ENCODE measurements around the gene AHCTF1.
"Not testable (repeated sequence)": the region's sequence is repeated elsewhere in the genome, so short reads cannot be mapped to it uniquely, and the experiment has no call there.

The AHCTF1 gene

DNA sequence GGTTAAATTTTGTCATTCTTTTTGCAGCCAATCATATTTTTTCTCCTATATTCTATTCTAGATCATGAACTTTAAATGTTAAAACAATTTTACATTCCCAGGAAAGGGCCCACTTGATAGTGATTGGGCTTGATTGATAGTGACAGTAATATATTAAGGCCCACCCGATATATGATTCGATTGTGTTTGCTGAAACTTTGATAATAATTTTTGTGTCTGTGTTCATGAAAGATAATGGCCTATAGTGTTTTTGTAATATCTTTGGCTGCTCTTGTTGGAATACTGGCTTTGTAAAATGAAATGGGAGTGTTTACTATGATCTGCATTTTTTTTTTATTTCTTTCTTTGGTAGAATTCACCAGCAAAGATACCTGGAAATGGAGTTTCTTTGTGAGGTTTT lies 107.2 kb downstream of the AHCTF1 start:
- Histone ChIP-seq H3K36me3 (ENCODE audit: control insufficient read depth in 5 of 5, insufficient read depth in 5 of 5, low read length in 5 of 5) (no peaks in the 10 kb centered on the region), H3K9me3 (ENCODE audit: control insufficient read depth in 5 of 5, low read length in 5 of 5) (peaks cover 5 to 8% (median 6%) of the 10 kb centered on the region in 5 donors), H3K27ac (ENCODE audit: low read depth, low read length) (no peak overlapping the region), H3K27me3 (ENCODE audit: control insufficient read depth in 5 of 5, insufficient read depth in 4 of 5, low read length in 5 of 5) (no peaks in the 10 kb centered on the region), H3K9ac (ENCODE audit: low read length in 5 of 5) (no peak overlapping the region), H3K4me3 (ENCODE audit: low read depth in 1 of 5, low read length in 5 of 5) (no peak overlapping the region), H3K4me1 (ENCODE audit: control insufficient read depth in 5 of 5, insufficient read depth in 5 of 5, low read length in 5 of 5) (no peaks in the 10 kb centered on the region)

DNA sequence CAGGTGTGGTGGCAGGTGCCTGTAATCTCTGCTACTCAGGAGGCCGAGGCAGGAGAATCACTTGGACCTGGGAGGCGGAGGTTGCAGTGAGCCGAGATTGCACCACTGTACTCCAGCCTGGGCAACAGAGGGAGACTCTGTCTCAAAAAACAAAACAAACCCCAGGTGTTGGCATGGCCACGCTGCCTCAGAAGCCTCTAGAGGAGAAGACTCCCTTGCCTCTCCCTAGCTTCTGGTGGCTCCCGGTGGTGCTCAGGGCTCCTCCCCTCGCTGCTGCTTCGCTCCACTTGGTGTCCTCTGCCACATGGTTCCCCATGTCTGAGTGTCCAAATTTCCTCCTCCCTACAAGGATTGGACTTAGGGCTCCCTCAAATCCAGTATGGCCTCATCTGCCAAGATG lies 109.6 kb downstream of the AHCTF1 start:
- H3K4me1 ChIP-seq (ENCODE audit: control insufficient read depth in 5 of 5, insufficient read depth in 5 of 5, low read length in 5 of 5); H3K4me3 ChIP-seq (ENCODE audit: low read depth in 1 of 5, low read length in 5 of 5); H3K9ac ChIP-seq (ENCODE audit: low read length in 5 of 5); H3K27me3 ChIP-seq (ENCODE audit: control insufficient read depth in 5 of 5, insufficient read depth in 4 of 5, low read length in 5 of 5); H3K36me3 ChIP-seq (ENCODE audit: control insufficient read depth in 5 of 5, insufficient read depth in 5 of 5, low read length in 5 of 5); H3K9me3 ChIP-seq (ENCODE audit: control insufficient read depth in 5 of 5, low read length in 5 of 5); H3K27ac ChIP-seq (ENCODE audit: low read depth, low read length): not testable (repeated sequence)

DNA sequence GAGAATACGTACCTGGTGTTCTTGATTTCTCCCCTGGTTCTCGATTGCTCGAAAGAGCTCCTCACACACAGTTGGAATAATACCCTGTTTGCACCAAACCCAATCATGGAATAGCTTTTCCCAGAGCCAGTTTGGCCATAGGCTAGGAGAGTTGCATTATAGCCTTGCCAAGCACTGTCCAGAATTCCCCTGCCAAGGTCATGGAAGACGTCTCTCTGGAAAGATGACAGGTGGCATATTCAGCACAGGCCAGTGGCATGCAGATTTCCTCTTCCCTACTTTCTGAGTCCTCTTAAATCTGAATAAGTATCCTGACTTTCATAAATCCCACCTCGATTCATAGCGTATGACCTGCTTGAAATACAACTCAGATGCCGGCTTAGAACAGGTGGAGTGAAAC lies 111.1 kb downstream of the AHCTF1 start:
- no peak overlapping the region for H3K9ac ChIP-seq (ENCODE audit: low read length in 5 of 5)
- no peak overlapping the region for H3K4me3 ChIP-seq (ENCODE audit: low read depth in 1 of 5, low read length in 5 of 5)
- H3K4me1 ChIP-seq (ENCODE audit: control insufficient read depth in 5 of 5, insufficient read depth in 5 of 5, low read length in 5 of 5): no peaks in the 10 kb centered on the region
- no peaks in the 10 kb centered on the region for H3K27me3 ChIP-seq (ENCODE audit: control insufficient read depth in 5 of 5, insufficient read depth in 4 of 5, low read length in 5 of 5)
- no peak overlapping the region for H3K27ac ChIP-seq (ENCODE audit: low read depth, low read length)
- H3K9me3 ChIP-seq (ENCODE audit: control insufficient read depth in 5 of 5, low read length in 5 of 5): no peaks in the 10 kb centered on the region
- H3K36me3 ChIP-seq (ENCODE audit: control insufficient read depth in 5 of 5, insufficient read depth in 5 of 5, low read length in 5 of 5): no peaks in the 10 kb centered on the region

DNA sequence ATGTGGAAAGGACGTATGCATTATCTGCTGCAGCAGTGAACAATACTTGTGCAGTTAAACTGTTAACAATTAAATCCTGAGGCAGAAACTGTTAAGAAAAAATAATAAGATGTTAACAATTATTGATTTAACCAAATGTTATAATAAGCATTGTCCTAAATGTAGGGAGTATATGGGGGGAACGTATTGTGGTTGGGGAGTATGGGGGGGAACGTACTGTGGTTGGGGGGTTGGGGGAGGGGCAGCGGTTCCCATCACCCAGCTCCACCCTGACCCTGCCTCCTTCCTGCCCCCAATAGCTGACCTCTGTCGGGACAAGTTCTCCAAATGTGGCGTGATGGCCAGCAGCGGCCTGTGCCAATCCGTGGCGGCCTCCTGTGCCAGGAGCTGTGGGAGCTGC lies 114.0 kb downstream of the AHCTF1 start:
- not testable (repeated sequence) for H3K9ac ChIP-seq (ENCODE audit: low read length in 5 of 5); H3K36me3 ChIP-seq (ENCODE audit: control insufficient read depth in 5 of 5, insufficient read depth in 5 of 5, low read length in 5 of 5); H3K27ac ChIP-seq (ENCODE audit: low read depth, low read length); H3K4me3 ChIP-seq (ENCODE audit: low read depth in 1 of 5, low read length in 5 of 5); H3K9me3 ChIP-seq (ENCODE audit: control insufficient read depth in 5 of 5, low read length in 5 of 5); H3K4me1 ChIP-seq (ENCODE audit: control insufficient read depth in 5 of 5, insufficient read depth in 5 of 5, low read length in 5 of 5); H3K27me3 ChIP-seq (ENCODE audit: control insufficient read depth in 5 of 5, insufficient read depth in 4 of 5, low read length in 5 of 5)

DNA sequence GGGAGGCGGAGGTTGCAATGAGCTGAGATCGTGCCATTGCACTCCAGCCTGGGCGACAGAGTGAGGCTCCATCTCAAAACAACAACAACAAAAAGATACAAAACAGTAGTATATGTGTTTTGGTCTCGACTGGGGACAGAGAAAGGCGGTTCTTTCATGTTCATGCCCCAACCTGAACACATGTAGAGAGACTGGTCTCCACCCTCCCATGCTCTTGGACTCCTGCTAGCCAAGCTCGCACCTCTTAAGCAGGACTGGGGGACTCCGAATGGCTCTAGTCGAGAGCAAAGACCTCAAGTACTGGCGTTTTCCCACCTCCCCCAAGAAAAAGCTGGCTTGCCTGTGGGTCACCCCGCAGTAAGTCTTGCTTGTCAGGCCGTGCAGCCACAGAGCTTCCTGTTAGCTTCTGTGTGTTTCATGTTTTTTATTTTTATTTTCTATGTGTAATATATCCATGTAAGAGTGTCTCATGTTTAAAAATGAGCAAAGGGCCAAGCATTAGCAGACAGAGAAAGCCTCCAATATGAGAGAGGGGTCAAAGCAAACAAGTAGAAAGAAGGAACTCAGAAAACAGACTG lies 116.0 kb downstream of the AHCTF1 start:
- H3K27ac ChIP-seq (ENCODE audit: low read depth, low read length): no peak overlapping the region
- no peak overlapping the region for H3K9ac ChIP-seq (ENCODE audit: low read length in 5 of 5)
- H3K4me1 ChIP-seq (ENCODE audit: control insufficient read depth in 5 of 5, insufficient read depth in 5 of 5, low read length in 5 of 5): no peaks in the 10 kb centered on the region
- no peak overlapping the region for H3K4me3 ChIP-seq (ENCODE audit: low read depth in 1 of 5, low read length in 5 of 5)
- no peaks in the 10 kb centered on the region for H3K36me3 ChIP-seq (ENCODE audit: control insufficient read depth in 5 of 5, insufficient read depth in 5 of 5, low read length in 5 of 5)
- no peaks in the 10 kb centered on the region for H3K9me3 ChIP-seq (ENCODE audit: control insufficient read depth in 5 of 5, low read length in 5 of 5)
- peaks cover 0 to 3% (median 0%) of the 10 kb centered on the region in 5 donors for H3K27me3 ChIP-seq (ENCODE audit: control insufficient read depth in 5 of 5, insufficient read depth in 4 of 5, low read length in 5 of 5)

DNA sequence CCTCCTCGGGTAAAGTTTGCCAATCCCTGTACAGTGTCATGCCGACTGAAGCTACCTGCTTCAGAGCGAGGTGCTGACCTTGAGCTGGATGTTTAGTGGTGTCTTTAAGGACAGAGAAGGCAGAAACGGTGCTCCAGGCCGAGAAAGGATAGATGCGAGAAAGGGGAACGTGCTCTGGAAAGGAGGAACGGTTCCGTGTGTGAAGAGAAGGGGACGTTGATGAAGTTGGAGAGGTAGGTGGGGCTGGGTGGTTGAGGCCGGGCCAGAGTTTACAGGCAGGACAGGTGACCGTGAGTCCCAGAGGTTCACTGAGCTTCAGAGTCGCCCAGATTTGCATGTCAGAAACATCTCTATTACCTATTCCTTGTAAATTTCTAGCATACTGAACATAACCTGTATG lies 116.9 kb downstream of the AHCTF1 start:
- no peak overlapping the region for H3K27ac ChIP-seq (ENCODE audit: low read depth, low read length)
- H3K4me3 ChIP-seq (ENCODE audit: low read depth in 1 of 5, low read length in 5 of 5): no peak overlapping the region
- H3K9me3 ChIP-seq (ENCODE audit: control insufficient read depth in 5 of 5, low read length in 5 of 5): no peaks in the 10 kb centered on the region
- H3K4me1 ChIP-seq (ENCODE audit: control insufficient read depth in 5 of 5, insufficient read depth in 5 of 5, low read length in 5 of 5): no peaks in the 10 kb centered on the region
- H3K27me3 ChIP-seq (ENCODE audit: control insufficient read depth in 5 of 5, insufficient read depth in 4 of 5, low read length in 5 of 5): peaks cover 0 to 3% (median 0%) of the 10 kb centered on the region in 5 donors
- H3K9ac ChIP-seq (ENCODE audit: low read length in 5 of 5): no peak overlapping the region
- H3K36me3 ChIP-seq (ENCODE audit: control insufficient read depth in 5 of 5, insufficient read depth in 5 of 5, low read length in 5 of 5): no peaks in the 10 kb centered on the region

DNA sequence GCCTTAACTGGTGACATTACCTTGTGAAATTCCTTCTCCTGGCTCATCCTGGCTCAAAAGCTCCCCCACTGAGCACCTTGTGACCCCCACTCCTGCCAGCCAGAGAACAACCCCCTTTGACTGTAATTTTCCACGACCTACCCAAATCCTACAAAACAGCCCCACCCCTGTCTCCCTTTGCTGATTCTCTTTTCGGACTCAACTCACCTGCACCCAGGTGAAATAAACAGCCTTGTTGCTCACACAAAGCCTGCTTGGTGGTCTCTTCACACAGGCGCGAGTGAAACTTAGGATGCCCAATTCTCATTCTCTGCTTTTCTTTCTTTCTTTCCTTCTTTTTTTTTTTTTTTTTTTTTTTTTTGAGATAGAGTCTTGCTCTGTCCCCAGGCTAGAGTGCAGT lies 118.4 kb downstream of the AHCTF1 start:
- H3K9ac ChIP-seq (ENCODE audit: low read length in 5 of 5); H3K36me3 ChIP-seq (ENCODE audit: control insufficient read depth in 5 of 5, insufficient read depth in 5 of 5, low read length in 5 of 5); H3K27me3 ChIP-seq (ENCODE audit: control insufficient read depth in 5 of 5, insufficient read depth in 4 of 5, low read length in 5 of 5); H3K9me3 ChIP-seq (ENCODE audit: control insufficient read depth in 5 of 5, low read length in 5 of 5); H3K27ac ChIP-seq (ENCODE audit: low read depth, low read length); H3K4me3 ChIP-seq (ENCODE audit: low read depth in 1 of 5, low read length in 5 of 5); H3K4me1 ChIP-seq (ENCODE audit: control insufficient read depth in 5 of 5, insufficient read depth in 5 of 5, low read length in 5 of 5): not testable (repeated sequence)

DNA sequence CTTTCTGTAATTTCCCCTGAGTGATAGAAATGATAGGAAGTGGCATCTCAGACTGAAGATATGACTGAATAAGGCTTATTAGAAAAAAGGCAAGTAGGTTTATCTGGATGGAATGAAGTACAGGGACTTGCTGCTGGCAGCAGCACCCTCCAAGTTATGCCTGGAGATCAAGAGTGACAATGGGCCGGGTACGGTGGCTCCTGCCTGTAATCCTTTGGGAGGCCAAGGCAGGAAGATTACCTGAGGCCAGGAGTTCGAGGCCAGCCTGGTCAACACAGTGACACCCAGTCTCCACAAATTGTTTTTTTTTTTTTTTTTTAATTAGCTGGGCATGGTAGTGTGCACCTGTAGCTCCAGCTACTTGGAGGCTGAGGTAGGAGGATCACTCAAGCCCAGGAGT lies 119.8 kb downstream of the AHCTF1 start:
- H3K9ac ChIP-seq (ENCODE audit: low read length in 5 of 5): no peak overlapping the region
- no peaks in the 10 kb centered on the region for H3K4me1 ChIP-seq (ENCODE audit: control insufficient read depth in 5 of 5, insufficient read depth in 5 of 5, low read length in 5 of 5)
- no peaks in the 10 kb centered on the region for H3K9me3 ChIP-seq (ENCODE audit: control insufficient read depth in 5 of 5, low read length in 5 of 5)
- H3K36me3 ChIP-seq (ENCODE audit: control insufficient read depth in 5 of 5, insufficient read depth in 5 of 5, low read length in 5 of 5): no peaks in the 10 kb centered on the region
- H3K4me3 ChIP-seq (ENCODE audit: low read depth in 1 of 5, low read length in 5 of 5): no peak overlapping the region
- no peak overlapping the region for H3K27ac ChIP-seq (ENCODE audit: low read depth, low read length)
- H3K27me3 ChIP-seq (ENCODE audit: control insufficient read depth in 5 of 5, insufficient read depth in 4 of 5, low read length in 5 of 5): peaks cover 0 to 3% (median 0%) of the 10 kb centered on the region in 5 donors

DNA sequence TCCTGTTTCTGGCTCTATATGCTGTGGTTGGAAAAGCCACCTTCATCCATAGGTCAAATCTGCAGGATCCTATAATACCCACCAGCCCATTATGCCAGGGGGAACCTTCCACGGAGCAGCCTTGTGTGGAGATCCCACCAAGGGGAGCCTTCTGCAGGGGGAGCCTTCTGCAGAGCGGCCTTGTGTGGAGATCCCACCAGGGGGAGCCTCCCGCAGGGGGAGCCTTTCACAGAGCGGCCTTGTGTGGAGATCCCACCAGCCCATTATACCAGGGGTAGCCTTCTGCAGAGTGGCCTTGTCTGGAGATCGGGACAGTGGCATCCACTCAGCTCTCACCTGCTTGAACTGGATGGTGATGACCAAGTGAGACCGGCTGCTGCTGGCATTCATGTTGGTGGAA lies 122.3 kb downstream of the AHCTF1 start:
- Histone ChIP-seq H3K36me3 (ENCODE audit: control insufficient read depth in 5 of 5, insufficient read depth in 5 of 5, low read length in 5 of 5) (no peaks in the 10 kb centered on the region), H3K4me1 (ENCODE audit: control insufficient read depth in 5 of 5, insufficient read depth in 5 of 5, low read length in 5 of 5) (no peaks in the 10 kb centered on the region), H3K9me3 (ENCODE audit: control insufficient read depth in 5 of 5, low read length in 5 of 5) (no peaks in the 10 kb centered on the region), H3K4me3 (ENCODE audit: low read depth in 1 of 5, low read length in 5 of 5) (no peak overlapping the region), H3K27ac (ENCODE audit: low read depth, low read length) (no peak overlapping the region), H3K27me3 (ENCODE audit: control insufficient read depth in 5 of 5, insufficient read depth in 4 of 5, low read length in 5 of 5) (no peaks in the 10 kb centered on the region), H3K9ac (ENCODE audit: low read length in 5 of 5) (no peak overlapping the region)

DNA sequence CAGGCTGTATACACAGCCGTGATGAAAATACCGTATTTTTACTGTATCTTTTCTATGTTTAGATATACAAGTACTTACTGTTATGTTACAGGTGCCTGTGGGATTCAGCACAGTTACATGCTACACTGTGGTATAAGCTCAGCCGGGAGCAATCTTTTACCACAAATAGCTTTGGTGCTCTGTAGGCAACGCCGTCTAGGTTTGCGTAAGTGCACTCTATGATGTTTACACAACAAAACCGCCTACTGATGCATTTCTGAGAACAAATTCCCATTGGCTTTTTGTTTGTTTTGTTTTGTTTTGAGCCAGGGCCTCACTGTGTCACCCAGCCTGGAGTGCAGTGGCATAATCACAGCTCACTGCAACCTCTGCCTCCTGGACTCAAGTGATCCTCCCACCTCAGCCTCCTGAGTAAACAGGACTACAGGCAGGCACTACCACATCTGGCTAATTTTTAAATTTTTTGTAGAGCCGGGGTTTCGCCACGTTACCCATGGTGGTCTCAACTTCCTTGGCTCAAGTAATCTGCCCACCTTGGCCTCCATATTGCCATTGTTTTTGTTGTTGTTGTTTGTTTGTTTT lies 126.5 kb downstream of the AHCTF1 start:
- Histone ChIP-seq H3K4me1 (ENCODE audit: control insufficient read depth in 5 of 5, insufficient read depth in 5 of 5, low read length in 5 of 5) (peaks cover 0 to 3% (median 0%) of the 10 kb centered on the region in 5 donors), H3K27ac (ENCODE audit: low read depth, low read length) (no peak overlapping the region), H3K9me3 (ENCODE audit: control insufficient read depth in 5 of 5, low read length in 5 of 5) (no peaks in the 10 kb centered on the region), H3K4me3 (ENCODE audit: low read depth in 1 of 5, low read length in 5 of 5) (no peak overlapping the region), H3K36me3 (ENCODE audit: control insufficient read depth in 5 of 5, insufficient read depth in 5 of 5, low read length in 5 of 5) (no peaks in the 10 kb centered on the region), H3K27me3 (ENCODE audit: control insufficient read depth in 5 of 5, insufficient read depth in 4 of 5, low read length in 5 of 5) (peaks cover 0 to 6% (median 0%) of the 10 kb centered on the region in 5 donors), H3K9ac (ENCODE audit: low read length in 5 of 5) (no peak overlapping the region)

Data from subcutaneous abdominal adipose tissue (tissue), 5 donors.